Measurements from ENCODE around the gene MARCHF3. TPM values are rescaled to one million over a fixed set of nuclear protein-coding genes. Genes with fewer than 3 reads are reported as not detected.
"Not testable (repeated sequence)": the region's sequence is repeated elsewhere in the genome, so short reads cannot be mapped to it uniquely, and the experiment has no call there.

The MARCHF3 gene
- total and polyA plus RNA-seq, 2 of the 13 experiments (the other 11 are each of a cell fraction or from before 2014, with no cell fraction given), result 4.8 to 11.9 TPM

- H3K9me3 ChIP-seq (ENCODE audit: low read length); in situ Hi-C loops (cut with HindIII; ENCODE audit: extremely low pct_ligation_motif_present, low pct_unique_long_range_greater_than_20kb); H4K20me1 ChIP-seq (ENCODE audit: insufficient read depth, low read length); ATAC-seq; H3K4me3 ChIP-seq (replicated peaks in 1 of 3; ENCODE audit: insufficient read depth in 1 of 3, low read depth in 2 of 3, low read length in 3 of 3); H3K36me3 ChIP-seq (replicated peaks in 1 of 2; ENCODE audit: control insufficient read depth in 1 of 2, insufficient read depth in 2 of 2, low read length in 2 of 2); H3K4me1 ChIP-seq (ENCODE audit: insufficient read depth, low read length); H2AFZ ChIP-seq (ENCODE audit: low read length); DNase-seq (ENCODE audit: low spot score); H3K27ac ChIP-seq (ENCODE audit: extremely low read length, insufficient read depth, low read length); POLR2A ChIA-PET; H3K4me2 ChIP-seq (ENCODE audit: low read depth, low read length); CTCF ChIA-PET (ENCODE audit: low intra/inter-chr PET ratio, low total read pairs); H3K79me2 ChIP-seq (ENCODE audit: insufficient read depth, low read length); H3K9ac ChIP-seq (ENCODE audit: insufficient read depth, low read depth, low read length); intact Hi-C loops (cut with micrococcal nuclease; ENCODE audit: unreplicated experiment); FAIRE-seq; BruUV-seq (replicated peaks); H3K27me3 ChIP-seq (ENCODE audit: control insufficient read depth in 1 of 2, insufficient read depth in 2 of 2, low read length in 2 of 2): not testable (repeated sequence)
- 85% methylated on average over 1 of the region's 1 CpG for WGBS (ENCODE audit: low lambda C conversion rate)
These were observed 126.0 kb downstream of the MARCHF3 start for GRCh38 chr5:126904407-126904806.

GRCh38 chr5:126900796-126901195 is 129.6 kb downstream of the MARCHF3 start:
- intact Hi-C loops (cut with micrococcal nuclease; ENCODE audit: unreplicated experiment) (no loop called here), in situ Hi-C loops (cut with HindIII; ENCODE audit: extremely low pct_ligation_motif_present, low pct_unique_long_range_greater_than_20kb) (no loop called here)
- CTCF ChIA-PET (ENCODE audit: low intra/inter-chr PET ratio, low total read pairs), result no interaction called here
- Histone ChIP-seq H3K27me3 (ENCODE audit: control insufficient read depth in 1 of 2, insufficient read depth in 2 of 2, low read length in 2 of 2) (no peaks in the 10 kb centered on the region), H3K36me3 (replicated peaks in 1 of 2; ENCODE audit: control insufficient read depth in 1 of 2, insufficient read depth in 2 of 2, low read length in 2 of 2) (no peaks in the 10 kb centered on the region), H4K20me1 (ENCODE audit: insufficient read depth, low read length) (no peaks in the 10 kb centered on the region), H3K27ac (ENCODE audit: extremely low read length, insufficient read depth, low read length) (no peak overlapping the region), H3K79me2 (ENCODE audit: insufficient read depth, low read length) (no peaks in the 10 kb centered on the region), H3K4me2 (ENCODE audit: low read depth, low read length) (no peak overlapping the region), H3K4me1 (ENCODE audit: insufficient read depth, low read length) (peaks cover 9% of the 10 kb centered on the region), H3K9ac (ENCODE audit: insufficient read depth, low read depth, low read length) (no peak overlapping the region), H3K9me3 (ENCODE audit: low read length) (no peaks in the 10 kb centered on the region), H3K4me3 (replicated peaks in 1 of 3; ENCODE audit: insufficient read depth in 1 of 3, low read depth in 2 of 3, low read length in 3 of 3) (no peak overlapping the region), H2AFZ (ENCODE audit: low read length) (no peak overlapping the region)
- POLR2A ChIA-PET, result no interaction called here
- DNase-seq (ENCODE audit: low spot score) (no peak), FAIRE-seq (no peak), ATAC-seq (no peak)
- WGBS (ENCODE audit: low lambda C conversion rate), result 99% methylated on average over 6 of the region's 6 CpGs
- no TSS peak for BruUV-seq (replicated peaks)
- TF ChIP-seq SUZ12 (IDR thresholded peaks at IDR 0.05; ENCODE audit: low read depth, low read length) (no peak), RFX1 (IDR thresholded peaks at IDR 0.05) (no peak), MLXIP (CRISPR knock-in tag; IDR thresholded peaks at IDR 0.05; ENCODE audit: borderline replicate concordance) (no peak), ZNF816 (CRISPR knock-in tag; IDR thresholded peaks at IDR 0.05; ENCODE audit: borderline replicate concordance) (no peak), ZNF713 (CRISPR knock-in tag; IDR thresholded peaks at IDR 0.05) (no peak), ZNF431 (CRISPR knock-in tag; IDR thresholded peaks at IDR 0.05; ENCODE audit: borderline replicate concordance, low read depth) (no peak), RAD51 (IDR thresholded peaks at IDR 0.05; ENCODE audit: borderline replicate concordance) (no peak), TOE1 (CRISPR knock-in tag; IDR thresholded peaks at IDR 0.05) (no peak), CHD2 (IDR thresholded peaks at IDR 0.05; ENCODE audit: low read depth, low read length) (no peak), TCF12 (IDR thresholded peaks at IDR 0.05) (no peak), TCF12 (CRISPR knock-in tag; IDR thresholded peaks at IDR 0.05) (no peak), SIN3A (IDR thresholded peaks at IDR 0.05; ENCODE audit: borderline replicate concordance, low read depth, low read length) (no peak), SRSF1 (optimal IDR thresholded peaks at IDR 0.05; ENCODE audit: low read depth, low read length) (no peak), U2AF1 (optimal IDR thresholded peaks at IDR 0.05; ENCODE audit: low read depth, low read length) (no peak), NFYB (CRISPR knock-in tag; IDR thresholded peaks at IDR 0.05) (no peak), ZNF674 (CRISPR knock-in tag; IDR thresholded peaks at IDR 0.05; ENCODE audit: low read depth) (no peak), HCFC1 (IDR thresholded peaks at IDR 0.05; ENCODE audit: low read depth, low read length) (no peak), CREB3 (CRISPR knock-in tag; IDR thresholded peaks at IDR 0.05) (no peak), SNAPC2 (CRISPR knock-in tag; IDR thresholded peaks at IDR 0.05) (no peak)
